NT2/D1 (cell line): ENCODE data around the gene VIPR1.

Experiments
- YY1 ChIP-seq: IDR thresholded peaks from 2 replicates; pipeline ENCODE4 v1.6.1; 2011; ENCODE audit not compliant: insufficient read length, insufficient read depth
- ZNF274 ChIP-seq: IDR thresholded peaks from 2 replicates; pipeline ENCODE4 v1.6.1; 2011; ENCODE audit warnings: mild to moderate bottlenecking, low read depth, low read length

GRCh38 chr3:42505849-42506410 is 3.5 kb downstream of the VIPR1 start:
- TF ChIP-seq ZNF274 (no peak), YY1 (no peak)
